22Rv1 (cell line): ENCODE results near the gene CCL21.
A peak's percentile ranks its signal among the peaks of the same experiment; 100 is the strongest.

Source experiments
- ZFX ChIP-seq: fragments of 450-650 bp; IDR thresholded peaks from 2 replicates; pipeline ENCODE4 v1.6.1; 2017; ENCODE audit warnings: antibody characterized with exemption, borderline replicate concordance
- TF ChIP-seq, protein P1 (sequence below): fragments of 450-650 bp; IDR thresholded peaks from 2 replicates; pipeline ENCODE4 v1.5.1; 2017; ENCODE audit warnings: mild to moderate bottlenecking

DNA sequence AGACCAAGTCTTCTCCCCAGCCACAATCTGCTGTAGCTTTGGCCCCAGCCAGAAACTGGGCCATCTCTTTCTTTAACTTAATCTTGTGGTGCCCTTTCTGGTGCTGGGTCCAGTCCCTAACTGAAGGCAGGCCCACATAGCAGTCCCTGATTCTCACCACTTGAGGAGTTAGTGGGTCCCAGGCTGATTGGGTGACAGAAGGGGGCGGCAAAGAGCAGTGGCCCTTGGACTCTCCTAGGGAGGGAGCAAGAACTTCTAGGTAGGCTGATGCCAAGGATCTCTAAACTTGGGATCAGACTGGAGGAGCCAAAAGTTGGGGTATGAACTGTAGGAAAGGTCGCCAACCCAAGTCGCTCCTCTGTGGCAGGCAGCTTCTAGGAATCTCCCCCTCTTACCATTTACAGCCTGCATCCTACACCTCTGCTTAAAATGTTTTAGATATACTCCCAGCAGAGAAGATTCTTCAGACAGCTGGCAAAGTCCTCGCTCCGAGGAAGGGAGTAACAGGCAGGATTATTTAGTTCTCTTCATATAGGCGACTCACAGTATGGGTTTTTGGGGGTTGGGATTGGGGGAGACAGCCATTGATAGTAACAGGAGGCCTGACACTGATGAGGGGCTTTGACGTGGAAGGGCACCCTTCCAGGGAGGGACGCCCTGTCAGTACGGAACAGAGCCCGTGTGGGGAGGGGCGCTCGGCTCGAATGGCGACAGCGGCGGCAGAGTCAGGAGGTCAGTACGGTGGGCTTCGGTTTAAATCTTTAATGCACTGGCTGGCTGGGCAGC, 45.5 kb downstream of the CCL21 start:
- TF ChIP-seq, protein P1, sequence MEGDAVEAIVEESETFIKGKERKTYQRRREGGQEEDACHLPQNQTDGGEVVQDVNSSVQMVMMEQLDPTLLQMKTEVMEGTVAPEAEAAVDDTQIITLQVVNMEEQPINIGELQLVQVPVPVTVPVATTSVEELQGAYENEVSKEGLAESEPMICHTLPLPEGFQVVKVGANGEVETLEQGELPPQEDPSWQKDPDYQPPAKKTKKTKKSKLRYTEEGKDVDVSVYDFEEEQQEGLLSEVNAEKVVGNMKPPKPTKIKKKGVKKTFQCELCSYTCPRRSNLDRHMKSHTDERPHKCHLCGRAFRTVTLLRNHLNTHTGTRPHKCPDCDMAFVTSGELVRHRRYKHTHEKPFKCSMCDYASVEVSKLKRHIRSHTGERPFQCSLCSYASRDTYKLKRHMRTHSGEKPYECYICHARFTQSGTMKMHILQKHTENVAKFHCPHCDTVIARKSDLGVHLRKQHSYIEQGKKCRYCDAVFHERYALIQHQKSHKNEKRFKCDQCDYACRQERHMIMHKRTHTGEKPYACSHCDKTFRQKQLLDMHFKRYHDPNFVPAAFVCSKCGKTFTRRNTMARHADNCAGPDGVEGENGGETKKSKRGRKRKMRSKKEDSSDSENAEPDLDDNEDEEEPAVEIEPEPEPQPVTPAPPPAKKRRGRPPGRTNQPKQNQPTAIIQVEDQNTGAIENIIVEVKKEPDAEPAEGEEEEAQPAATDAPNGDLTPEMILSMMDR, result peak; percentile 100
- TF ChIP-seq ZFX, result no peak
